ACC112 (cell line): ENCODE data around the gene LTBP4.
"Not testable (repeated sequence)": the region's sequence is repeated elsewhere in the genome, so short reads cannot be mapped to it uniquely, and the experiment has no call there.

ENCODE experiments used
- H2AFZ ChIP-seq: fragments of 200-600 bp; sonication (generic); one replicate; pipeline ENCODE4 v1.6.0; 2017; ENCODE audit warnings: antibody characterized with exemption, low read length; ENCODE audit not compliant: unreplicated experiment
- H3K27ac ChIP-seq: fragments of 200-600 bp; sonication (generic); 2 replicates; pipeline ENCODE4 v1.5.1; 2014; ENCODE audit warnings: low read depth, mild to moderate bottlenecking, antibody characterized with exemption, low read length, moderate library complexity
- H3K27me3 ChIP-seq: fragments of 200-600 bp; sonication (generic); 2 replicates; pipeline ENCODE4 v1.6.1; 2014; ENCODE audit warnings: mild to moderate bottlenecking, antibody characterized with exemption, low read length, moderate library complexity, mixed read lengths; ENCODE audit not compliant: insufficient read depth
- H3K36me3 ChIP-seq: fragments of 200-600 bp; sonication (generic); 2 replicates; pipeline ENCODE4 v1.6.1; 2016; ENCODE audit warnings: mild to moderate bottlenecking, antibody characterized with exemption, low read length, moderate library complexity, mixed read lengths; ENCODE audit not compliant: insufficient read depth
- H3K4me1 ChIP-seq: fragments of 200-600 bp; sonication (generic); one replicate; pipeline ENCODE4 v1.6.1; 2016; ENCODE audit warnings: low read length, mixed read lengths; ENCODE audit not compliant: insufficient read depth, unreplicated experiment, control insufficient read depth
- H3K4me3 ChIP-seq: fragments of 200-600 bp; sonication (generic); 2 replicates; pipeline ENCODE4 v1.5.1; 2014; ENCODE audit warnings: mild to moderate bottlenecking, low read depth, low read length
- H3K79me2 ChIP-seq: fragments of 200-600 bp; sonication (generic); one replicate; pipeline ENCODE4 v1.6.0; 2016; ENCODE audit warnings: low read length; ENCODE audit not compliant: control insufficient read depth, unreplicated experiment, insufficient read depth

Gene LTBP4

GRCh38 chr19:40588110-40588854, 12.9 kb upstream of the LTBP4 start:
- no peaks in the 10 kb centered on the region for H3K79me2 ChIP-seq
- peaks cover 7% of the 10 kb centered on the region for H3K4me1 ChIP-seq
- H3K36me3 ChIP-seq: no peaks in the 10 kb centered on the region
- H3K4me3 ChIP-seq: no peak overlapping the region
- H3K27ac ChIP-seq: no peak overlapping the region
- H3K27me3 ChIP-seq: no peaks in the 10 kb centered on the region
- no peak overlapping the region for H2AFZ ChIP-seq

GRCh38 chr19:40588926-40589569, 12.1 kb upstream of the LTBP4 start:
- H3K27me3 ChIP-seq: no peaks in the 10 kb centered on the region
- no peaks in the 10 kb centered on the region for H3K79me2 ChIP-seq
- H3K27ac ChIP-seq: no peak overlapping the region
- H3K36me3 ChIP-seq: no peaks in the 10 kb centered on the region
- H3K4me1 ChIP-seq: peaks cover 7% of the 10 kb centered on the region
- no peak overlapping the region for H3K4me3 ChIP-seq
- H2AFZ ChIP-seq: no peak overlapping the region

DNA sequence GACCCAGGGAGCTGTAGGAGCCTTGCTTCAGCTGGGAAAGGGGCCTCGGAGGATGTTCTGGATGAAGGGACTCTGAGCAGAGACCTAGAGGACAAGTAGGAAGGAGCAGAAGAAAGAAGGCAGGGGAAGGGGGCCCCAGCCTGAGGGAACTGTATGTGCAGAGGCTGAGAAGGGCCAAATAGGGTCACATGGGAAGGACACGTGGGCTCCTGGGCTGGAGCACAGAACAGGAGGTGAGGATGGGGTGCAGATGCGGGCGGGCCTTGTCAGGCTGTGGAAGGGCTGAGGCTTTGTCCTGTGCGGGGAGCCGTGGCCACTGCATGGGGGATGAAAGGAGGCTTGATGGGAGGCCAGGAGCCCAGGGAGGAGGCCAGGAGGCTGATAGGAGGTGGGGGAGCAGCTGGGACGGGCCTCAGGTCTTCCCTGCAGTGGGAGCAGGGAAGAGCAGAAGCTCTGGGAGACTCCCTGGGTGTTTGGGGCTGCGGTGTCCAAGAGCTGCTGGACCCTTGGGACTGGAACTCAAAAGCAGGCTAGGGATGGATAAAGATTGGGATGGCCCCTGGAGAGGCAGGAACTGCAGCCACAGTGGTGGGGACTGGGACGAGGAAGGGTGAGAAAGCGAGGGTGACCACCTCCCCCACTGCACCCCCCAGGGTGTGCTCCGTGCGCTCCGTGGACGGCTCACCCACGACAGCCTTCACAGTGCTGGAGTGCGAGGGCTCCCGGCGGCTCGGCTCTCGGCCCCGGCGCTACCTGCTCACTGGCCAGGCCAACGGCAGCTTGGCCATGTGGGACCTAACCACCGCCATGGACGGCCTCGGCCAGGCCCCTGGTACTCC, 11.4 kb upstream of the LTBP4 start:
- no peaks in the 10 kb centered on the region for H3K27me3 ChIP-seq
- H3K36me3 ChIP-seq: no peaks in the 10 kb centered on the region
- H2AFZ ChIP-seq: no peak overlapping the region
- no peak overlapping the region for H3K27ac ChIP-seq
- no peaks in the 10 kb centered on the region for H3K79me2 ChIP-seq
- H3K4me3 ChIP-seq: no peak overlapping the region
- H3K4me1 ChIP-seq: peaks cover 14% of the 10 kb centered on the region

DNA sequence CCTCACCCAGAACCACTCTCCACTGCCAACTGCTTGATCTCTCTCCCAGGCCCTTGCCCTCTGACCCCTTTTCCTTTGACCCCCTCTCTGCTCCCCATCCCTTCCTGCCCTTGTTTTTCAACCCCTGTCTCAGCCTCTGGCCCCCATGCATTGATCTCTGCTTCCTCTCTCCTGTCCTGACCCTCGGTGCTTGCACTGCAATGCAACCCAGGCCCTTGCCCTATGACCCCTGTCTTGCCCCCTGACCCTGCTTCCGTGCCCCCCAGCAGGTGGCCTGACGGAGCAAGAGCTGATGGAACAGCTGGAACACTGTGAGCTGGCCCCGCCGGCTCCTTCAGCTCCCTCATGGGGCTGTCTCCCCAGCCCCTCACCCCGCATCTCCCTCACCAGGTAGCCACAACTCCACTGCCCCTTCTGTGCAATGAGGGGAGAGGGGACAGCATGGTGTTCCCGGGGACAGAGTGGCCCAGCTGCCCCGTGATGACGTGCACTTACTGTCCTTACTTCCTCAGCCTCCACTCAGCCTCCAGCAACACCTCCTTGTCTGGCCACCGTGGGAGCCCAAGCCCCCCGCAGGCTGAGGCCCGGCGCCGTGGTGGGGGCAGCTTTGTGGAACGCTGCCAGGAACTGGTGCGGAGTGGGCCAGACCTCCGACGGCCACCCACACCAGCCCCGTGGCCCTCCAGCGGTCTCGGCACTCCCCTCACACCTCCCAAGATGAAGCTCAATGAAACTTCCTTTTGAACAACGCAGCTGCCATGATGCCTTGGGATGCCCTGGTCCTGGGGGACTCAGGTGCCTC, 10.5 kb upstream of the LTBP4 start:
- Histone ChIP-seq H3K79me2 (no peaks in the 10 kb centered on the region), H3K4me1 (peaks cover 11% of the 10 kb centered on the region), H3K36me3 (no peaks in the 10 kb centered on the region), H3K4me3 (no peak overlapping the region), H3K27ac (no peak overlapping the region), H2AFZ (no peak overlapping the region), H3K27me3 (no peaks in the 10 kb centered on the region)

GRCh38 chr19:40591724-40592123, 9.4 kb upstream of the LTBP4 start:
- H3K4me3 ChIP-seq, H3K27me3 ChIP-seq, H3K36me3 ChIP-seq, H3K27ac ChIP-seq, H3K4me1 ChIP-seq, H2AFZ ChIP-seq, H3K79me2 ChIP-seq: not testable (repeated sequence)

DNA sequence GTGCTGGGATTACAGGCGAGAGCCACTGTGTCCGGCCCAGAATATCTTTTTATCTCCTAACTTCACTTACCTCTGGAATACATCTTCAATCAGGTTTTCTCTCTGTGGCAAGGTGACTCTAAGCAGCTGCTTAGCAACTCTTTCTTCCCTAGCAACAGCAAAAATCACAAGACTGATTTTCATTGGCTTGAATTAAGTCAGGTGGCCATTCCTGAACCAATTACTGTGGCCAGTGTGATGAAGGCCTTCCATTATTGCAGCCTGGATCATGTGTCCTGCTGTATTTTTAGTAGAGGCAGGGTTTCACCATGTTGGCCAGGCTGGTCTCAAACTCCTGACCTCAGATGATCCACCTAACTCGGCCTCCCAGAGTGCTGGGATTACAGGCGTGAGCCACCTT, 9.0 kb upstream of the LTBP4 start:
- H3K4me3 ChIP-seq: no peak overlapping the region
- no peaks in the 10 kb centered on the region for H3K79me2 ChIP-seq
- peaks cover 9% of the 10 kb centered on the region for H3K4me1 ChIP-seq
- no peak overlapping the region for H2AFZ ChIP-seq
- H3K27ac ChIP-seq: no peak overlapping the region
- no peaks in the 10 kb centered on the region for H3K36me3 ChIP-seq
- H3K27me3 ChIP-seq: no peaks in the 10 kb centered on the region

- Histone ChIP-seq H2AFZ (no peak overlapping the region), H3K27ac (no peak overlapping the region)
Measured at GRCh38 chr19:40594255-40594654, 6.9 kb upstream of the LTBP4 start.

GRCh38 chr19:40594657-40595091, 6.5 kb upstream of the LTBP4 start:
- Histone ChIP-seq H3K27ac (no peak overlapping the region), H3K79me2 (no peaks in the 10 kb centered on the region), H3K36me3 (no peaks in the 10 kb centered on the region), H2AFZ (no peak overlapping the region), H3K4me3 (peak overlapping the region; percentile 43), H3K4me1 (peaks cover 14% of the 10 kb centered on the region), H3K27me3 (no peaks in the 10 kb centered on the region)

More at GRCh38 chr19:40594255-40594654, 6.9 kb upstream of the LTBP4 start:
- no peaks in the 10 kb centered on the region for H3K79me2 ChIP-seq
- H3K27me3 ChIP-seq: no peaks in the 10 kb centered on the region
- H3K36me3 ChIP-seq: no peaks in the 10 kb centered on the region
- H3K4me3 ChIP-seq: no peak overlapping the region
- H3K4me1 ChIP-seq: peaks cover 14% of the 10 kb centered on the region

DNA sequence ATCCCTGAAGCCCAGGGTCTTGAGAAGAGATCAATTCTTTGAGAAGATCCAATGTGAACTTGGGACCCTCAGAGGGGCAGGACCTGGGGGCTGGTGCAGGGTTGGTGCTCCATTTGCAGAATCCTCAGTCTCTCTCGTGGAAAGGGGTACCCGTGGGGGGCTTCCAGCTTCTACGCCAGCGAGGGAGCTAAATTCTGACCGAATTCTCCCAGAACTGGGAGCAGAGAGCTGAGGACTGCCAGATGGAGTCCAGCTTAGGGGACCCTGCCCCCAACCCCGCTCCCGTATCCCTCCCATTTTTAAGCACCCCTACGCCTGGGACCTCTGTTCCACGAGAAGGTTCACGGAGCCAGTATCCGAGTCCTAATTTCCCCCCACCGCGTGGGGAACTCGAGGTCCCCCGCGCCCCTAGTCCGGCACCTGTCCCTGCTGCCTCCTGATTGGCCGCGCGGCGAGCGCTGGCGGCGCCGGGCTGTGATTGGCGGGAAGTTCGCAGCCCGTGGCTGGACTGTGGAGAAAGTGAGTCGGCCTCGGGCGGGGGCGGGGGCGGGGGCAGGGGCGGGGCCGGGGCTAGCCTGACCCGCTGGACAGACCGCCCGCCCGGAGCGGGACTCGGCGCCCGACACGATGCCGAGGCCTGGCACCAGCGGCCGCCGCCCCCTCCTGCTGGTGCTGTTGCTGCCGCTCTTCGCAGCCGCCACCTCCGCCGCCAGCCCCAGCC, 4.4 kb upstream of the LTBP4 start:
- no peak overlapping the region for H2AFZ ChIP-seq
- peak overlapping the region; percentile 79 for H3K4me3 ChIP-seq
- peaks cover 5% of the 10 kb centered on the region; the same call in 1 of the 2 replicates for H3K27me3 ChIP-seq
- H3K36me3 ChIP-seq: no peaks in the 10 kb centered on the region
- H3K4me1 ChIP-seq: peaks cover 14% of the 10 kb centered on the region
- H3K27ac ChIP-seq: no peak overlapping the region
- no peaks in the 10 kb centered on the region for H3K79me2 ChIP-seq
